HG03108 (cell line): ENCODE results near the gene SASS6.
"Not testable (repeated sequence)": the region's sequence is repeated elsewhere in the genome, so short reads cannot be mapped to it uniquely, and the experiment has no call there.

Experiments
- ATAC-seq: cut with Tn5 transposase; IDR thresholded peaks from one replicate; pipeline ENCODE4 v1.9.1; 2021; ENCODE audit warnings: moderate library complexity; ENCODE audit not compliant: unreplicated experiment

The SASS6 gene

GRCh38 chr1:100051401-100051800 lies 81.3 kb downstream of the SASS6 start:
- ATAC-seq, result no peak

- ATAC-seq, result no peak
Observed at GRCh38 chr1:100050139-100050538, 82.6 kb downstream of the SASS6 start.

DNA sequence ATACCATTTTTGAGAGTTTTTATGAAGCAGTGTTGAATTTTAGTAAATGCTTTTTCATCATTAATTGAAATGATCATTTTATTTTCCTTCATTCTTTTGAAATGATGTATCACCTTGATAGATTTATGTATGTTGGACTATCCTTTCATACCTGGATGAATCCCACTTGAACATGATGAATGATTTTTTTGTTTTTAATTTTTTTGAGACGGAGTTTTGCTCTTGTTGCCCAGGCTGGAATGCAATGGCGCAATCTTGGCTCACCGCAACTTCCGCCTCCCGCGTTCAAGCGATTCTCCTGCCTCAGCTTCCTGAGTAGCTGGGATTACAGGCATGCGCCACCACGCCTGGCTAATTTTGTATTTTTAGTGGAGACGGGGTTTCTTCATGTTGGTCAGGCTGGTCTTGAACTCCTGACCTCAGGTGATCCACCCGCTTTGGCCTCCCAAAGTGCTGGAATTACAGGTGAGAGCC lies 85.5 kb downstream of the SASS6 start:
- ATAC-seq, result not testable (repeated sequence)

DNA sequence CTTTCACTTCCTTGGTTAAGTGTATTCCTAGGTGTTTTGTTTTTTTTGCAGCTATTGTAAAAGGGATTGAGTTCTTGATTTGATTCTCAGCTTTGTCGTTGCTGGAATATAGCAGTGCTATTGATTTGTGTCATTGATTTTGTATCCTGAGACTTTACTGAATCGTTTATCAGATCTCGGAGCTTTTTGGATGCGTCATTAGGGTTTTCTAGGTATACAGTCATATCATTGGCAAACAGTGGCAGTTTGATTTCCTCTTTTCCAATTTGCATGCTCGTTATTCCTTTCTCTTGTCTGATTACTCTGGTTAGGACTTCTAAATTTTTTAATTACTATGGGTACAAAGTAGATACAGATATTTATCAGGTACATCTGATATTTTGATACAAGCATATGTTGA lies 87.5 kb downstream of the SASS6 start:
- ATAC-seq, result no peak

DNA sequence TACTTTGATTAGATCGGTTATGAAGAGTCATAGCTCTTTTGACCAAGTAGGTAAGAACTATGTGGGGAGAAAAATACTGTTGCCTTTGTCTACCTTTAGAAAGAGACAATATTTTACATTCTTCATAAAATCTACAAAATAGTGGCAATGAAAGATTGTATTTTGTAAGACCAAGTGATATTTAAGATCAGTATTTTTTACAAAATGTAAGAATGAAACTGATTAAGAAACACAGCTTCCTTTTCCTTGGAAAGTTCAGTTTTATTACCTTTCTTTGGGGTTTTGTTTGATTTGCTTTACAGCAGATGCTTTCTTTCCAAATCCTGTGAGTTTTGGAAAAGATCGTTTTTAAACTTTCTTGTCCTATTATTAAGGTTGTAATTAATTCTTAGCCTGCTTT lies 93.1 kb downstream of the SASS6 start:
- no peak for ATAC-seq

DNA sequence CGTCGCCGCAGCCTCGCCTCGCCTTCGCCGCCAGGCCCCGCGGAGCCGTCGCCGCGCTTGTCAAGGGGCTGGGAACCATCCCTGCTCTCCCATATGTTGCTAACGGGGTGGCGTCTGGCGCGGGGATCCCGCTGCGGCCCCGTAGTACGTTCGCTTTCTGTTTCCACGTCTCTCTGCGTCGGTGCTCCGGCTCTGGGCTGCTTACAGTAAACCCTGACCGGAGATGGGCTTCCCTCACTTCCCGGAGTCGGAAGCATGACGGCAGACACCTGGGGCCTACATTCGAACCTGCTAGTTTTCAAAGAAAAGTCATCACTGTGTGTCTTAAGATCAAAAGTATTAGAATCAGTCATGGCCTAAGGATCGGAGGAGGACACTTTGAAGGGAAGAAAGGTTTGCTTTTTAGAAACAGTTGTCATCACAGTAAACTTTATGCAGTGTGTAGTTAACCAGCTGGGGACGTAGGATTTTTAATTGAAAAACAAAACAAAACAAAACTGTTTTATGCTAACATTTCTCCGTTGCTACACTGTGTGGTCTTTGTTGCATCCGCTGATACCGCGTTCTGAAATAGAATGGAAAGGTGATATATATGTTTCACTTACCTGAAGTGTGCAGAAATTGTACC lies 94.0 kb downstream of the SASS6 start:
- peak; percentile 39 for ATAC-seq

GRCh38 chr1:100037927-100038659 lies 94.6 kb downstream of the SASS6 start:
- peak; percentile 92 for ATAC-seq

DNA sequence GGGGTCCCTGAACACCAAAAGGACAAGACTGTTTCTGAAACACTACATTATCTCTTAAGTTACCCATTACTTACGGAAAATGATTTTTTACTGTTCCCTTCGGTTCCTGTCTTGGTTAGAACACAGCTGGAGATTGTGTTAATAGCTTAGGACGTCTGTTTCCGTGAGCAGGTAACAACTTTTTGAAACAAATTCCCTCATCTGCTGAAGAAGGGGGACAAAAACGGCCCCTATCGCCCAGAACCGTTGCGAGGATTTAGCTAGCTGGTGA lies 95.1 kb downstream of the SASS6 start:
- no peak for ATAC-seq

GRCh38 chr1:100036718-100037655 lies 95.7 kb downstream of the SASS6 start:
- no peak for ATAC-seq

GRCh38 chr1:100035214-100035613 lies 97.5 kb downstream of the SASS6 start:
- no peak for ATAC-seq

GRCh38 chr1:100034470-100034869 lies 98.3 kb downstream of the SASS6 start:
- no peak for ATAC-seq
